ENCODE data around the gene CEACAM8. TPM values are rescaled to one million over a fixed set of nuclear protein-coding genes. Genes with fewer than 3 reads are reported as not detected.

CEACAM8 gene
- total RNA-seq, 4 donors from 2014 or later = not detected

- Histone ChIP-seq H3K4me1 (peaks cover 0 to 6% (median 5%) of the 10 kb centered on the region in 4 donors), H3K27ac (no peak overlapping the region), H3K36me3 (no peaks in the 10 kb centered on the region), H3K27me3 (no peaks in the 10 kb centered on the region), H3K4me3 (no peak overlapping the region), H3K9me3 (no peaks in the 10 kb centered on the region)
- no peak for TF ChIP-seq POLR2A (IDR thresholded peaks at IDR 0.05)
- TF ChIP-seq CTCF (IDR thresholded peaks at IDR 0.05) = no peak
- DNase-seq = no peak
Observed at GRCh38 chr19:42531313-42531712, 63.4 kb downstream of the CEACAM8 start.

Other genes with a start within 250 kb of the CEACAM8 start
- 1 to 10 TPM in 1 of 4 donors, not detected in 3; 3.8 TPM for gene CNFN, start 204.6 kb downstream of the CEACAM8 start, total RNA-seq
- 10 to 100 TPM; 28.9 to 46.6 (median 34.8) TPM for gene LIPE, start 167.5 kb downstream of the CEACAM8 start, total RNA-seq
- not detected for gene CXCL17, start 152.0 kb downstream of the CEACAM8 start, total RNA-seq
- 100 to 1,000 TPM in 2 of 4 donors, 10 to 100 TPM in 1, 1 to 10 TPM in 1; 5.0 to 146 (median 93.3) TPM for gene CEACAM1, start 66.4 kb downstream of the CEACAM8 start, total RNA-seq
- not detected for gene PSG3, start 145.6 kb upstream of the CEACAM8 start, total RNA-seq
- gene PSG8, start 170.8 kb upstream of the CEACAM8 start, total RNA-seq = not detected